Uterus (tissue), 2 donors: ENCODE results near the gene DOP1B.

Experiments used
- POLR2A ChIP-seq, 2 donors: fragments of 450-650 bp; IDR thresholded peaks; one replicate each; pipeline ENCODE4 v1.6.1; 2016; ENCODE audit warnings: antibody characterized with exemption in 2 of 2, mild to moderate bottlenecking in 1 of 2, moderate library complexity in 1 of 2
- TF ChIP-seq, protein P1 (sequence below), 4 experiments: fragments of 200-600 bp in 2 of 4; fragments of 450-650 bp in 2 of 4; sonication (generic) in 2 of 4; IDR thresholded peaks; one replicate each; pipeline ENCODE4 v1.5.1; 2016 to 2019; ENCODE audit warnings: antibody characterized with exemption in 4 of 4, mild to moderate bottlenecking in 2 of 4, moderate library complexity in 1 of 4

DNA sequence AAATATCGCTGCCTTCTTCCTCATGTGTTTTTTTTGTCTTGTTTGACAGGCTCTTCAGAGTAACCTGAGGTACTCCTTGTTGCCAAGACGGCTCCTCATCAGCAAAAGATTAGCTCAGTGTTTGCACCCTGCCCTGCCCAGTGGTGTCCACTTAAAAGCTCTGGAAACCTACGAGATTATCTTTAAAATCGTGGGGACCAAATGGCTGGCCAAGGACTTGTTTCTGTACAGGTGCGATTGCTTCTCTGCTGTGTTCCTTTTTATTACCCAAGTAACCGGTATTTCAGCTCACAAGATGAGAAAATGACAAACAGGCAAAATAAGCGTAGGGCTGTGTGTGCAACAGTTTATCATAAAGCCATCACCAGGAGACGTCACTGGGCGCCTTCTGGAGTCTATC lies 42.4 kb downstream of the DOP1B start:
- TF ChIP-seq, protein P1, sequence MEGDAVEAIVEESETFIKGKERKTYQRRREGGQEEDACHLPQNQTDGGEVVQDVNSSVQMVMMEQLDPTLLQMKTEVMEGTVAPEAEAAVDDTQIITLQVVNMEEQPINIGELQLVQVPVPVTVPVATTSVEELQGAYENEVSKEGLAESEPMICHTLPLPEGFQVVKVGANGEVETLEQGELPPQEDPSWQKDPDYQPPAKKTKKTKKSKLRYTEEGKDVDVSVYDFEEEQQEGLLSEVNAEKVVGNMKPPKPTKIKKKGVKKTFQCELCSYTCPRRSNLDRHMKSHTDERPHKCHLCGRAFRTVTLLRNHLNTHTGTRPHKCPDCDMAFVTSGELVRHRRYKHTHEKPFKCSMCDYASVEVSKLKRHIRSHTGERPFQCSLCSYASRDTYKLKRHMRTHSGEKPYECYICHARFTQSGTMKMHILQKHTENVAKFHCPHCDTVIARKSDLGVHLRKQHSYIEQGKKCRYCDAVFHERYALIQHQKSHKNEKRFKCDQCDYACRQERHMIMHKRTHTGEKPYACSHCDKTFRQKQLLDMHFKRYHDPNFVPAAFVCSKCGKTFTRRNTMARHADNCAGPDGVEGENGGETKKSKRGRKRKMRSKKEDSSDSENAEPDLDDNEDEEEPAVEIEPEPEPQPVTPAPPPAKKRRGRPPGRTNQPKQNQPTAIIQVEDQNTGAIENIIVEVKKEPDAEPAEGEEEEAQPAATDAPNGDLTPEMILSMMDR (IDR thresholded peaks at IDR 0.05) = no peak
- TF ChIP-seq POLR2A (IDR thresholded peaks at IDR 0.05) = no peak
